ENCODE measurements around the gene MUSTN1. TPM values are rescaled to one million over a fixed set of nuclear protein-coding genes. Genes with fewer than 3 reads are reported as not detected.

The MUSTN1 gene
- total RNA-seq, 1 donor from 2014 or later, result 1.1 TPM

GRCh38 chr3:52783211-52783555 is 51.6 kb downstream of the MUSTN1 start:
- Mint-ChIP-seq H3K27me3 (ENCODE audit: unreplicated experiment) (peaks cover 2% of the 10 kb centered on the region), H3K36me3 (ENCODE audit: low read depth, unreplicated experiment) (no peaks in the 10 kb centered on the region), H3K4me1 (ENCODE audit: unreplicated experiment) (peaks cover 4% of the 10 kb centered on the region), H3K4me3 (ENCODE audit: unreplicated experiment) (no peak overlapping the region), H3K9me3 (ENCODE audit: unreplicated experiment) (no peaks in the 10 kb centered on the region), H3K27ac (ENCODE audit: unreplicated experiment) (no peak overlapping the region)
- DNase-seq (ENCODE audit: low spot score), result no peak
- TF ChIP-seq, protein P1, sequence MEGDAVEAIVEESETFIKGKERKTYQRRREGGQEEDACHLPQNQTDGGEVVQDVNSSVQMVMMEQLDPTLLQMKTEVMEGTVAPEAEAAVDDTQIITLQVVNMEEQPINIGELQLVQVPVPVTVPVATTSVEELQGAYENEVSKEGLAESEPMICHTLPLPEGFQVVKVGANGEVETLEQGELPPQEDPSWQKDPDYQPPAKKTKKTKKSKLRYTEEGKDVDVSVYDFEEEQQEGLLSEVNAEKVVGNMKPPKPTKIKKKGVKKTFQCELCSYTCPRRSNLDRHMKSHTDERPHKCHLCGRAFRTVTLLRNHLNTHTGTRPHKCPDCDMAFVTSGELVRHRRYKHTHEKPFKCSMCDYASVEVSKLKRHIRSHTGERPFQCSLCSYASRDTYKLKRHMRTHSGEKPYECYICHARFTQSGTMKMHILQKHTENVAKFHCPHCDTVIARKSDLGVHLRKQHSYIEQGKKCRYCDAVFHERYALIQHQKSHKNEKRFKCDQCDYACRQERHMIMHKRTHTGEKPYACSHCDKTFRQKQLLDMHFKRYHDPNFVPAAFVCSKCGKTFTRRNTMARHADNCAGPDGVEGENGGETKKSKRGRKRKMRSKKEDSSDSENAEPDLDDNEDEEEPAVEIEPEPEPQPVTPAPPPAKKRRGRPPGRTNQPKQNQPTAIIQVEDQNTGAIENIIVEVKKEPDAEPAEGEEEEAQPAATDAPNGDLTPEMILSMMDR (IDR thresholded peaks at IDR 0.05; ENCODE audit: unreplicated experiment), result no peak

Small RNA genes lying within 50 kb of the gene (microRNA-seq; reads per million reads assigned to microRNA genes)
- not detected for gene MIR8064 (ENCODE audit: unreplicated experiment)

Other genes with a start within 250 kb of the MUSTN1 start
- 68.7 TPM for gene PBRM1, start 149.1 kb downstream of the MUSTN1 start, total RNA-seq (ENCODE audit: unreplicated experiment)
- gene GNL3, start 149.0 kb downstream of the MUSTN1 start, total RNA-seq (ENCODE audit: unreplicated experiment), result 50.0 TPM
- gene GLT8D1, start 129.2 kb downstream of the MUSTN1 start, total RNA-seq (ENCODE audit: unreplicated experiment), result 54.7 TPM
- gene SPCS1, start 128.9 kb downstream of the MUSTN1 start, total RNA-seq (ENCODE audit: unreplicated experiment), result 83.9 TPM
- gene NEK4, start 64.1 kb downstream of the MUSTN1 start, total RNA-seq (ENCODE audit: unreplicated experiment), result 16.9 TPM
- not detected for gene ITIH1, start 57.4 kb downstream of the MUSTN1 start, total RNA-seq (ENCODE audit: unreplicated experiment)
- gene ITIH3, start 40.2 kb downstream of the MUSTN1 start, total RNA-seq (ENCODE audit: unreplicated experiment), result not detected
- 8.2 TPM for gene ITIH4, start 4.3 kb downstream of the MUSTN1 start, total RNA-seq (ENCODE audit: unreplicated experiment)
- 24.5 TPM for gene STIMATE, start 62.5 kb upstream of the MUSTN1 start, total RNA-seq (ENCODE audit: unreplicated experiment)
- gene SFMBT1, start 211.1 kb upstream of the MUSTN1 start, total RNA-seq (ENCODE audit: unreplicated experiment), result 5.8 TPM